Measurements from ENCODE around the gene PXMP4.
A peak's percentile ranks its signal among the peaks of the same experiment; 100 is the strongest.

PXMP4 gene

DNA sequence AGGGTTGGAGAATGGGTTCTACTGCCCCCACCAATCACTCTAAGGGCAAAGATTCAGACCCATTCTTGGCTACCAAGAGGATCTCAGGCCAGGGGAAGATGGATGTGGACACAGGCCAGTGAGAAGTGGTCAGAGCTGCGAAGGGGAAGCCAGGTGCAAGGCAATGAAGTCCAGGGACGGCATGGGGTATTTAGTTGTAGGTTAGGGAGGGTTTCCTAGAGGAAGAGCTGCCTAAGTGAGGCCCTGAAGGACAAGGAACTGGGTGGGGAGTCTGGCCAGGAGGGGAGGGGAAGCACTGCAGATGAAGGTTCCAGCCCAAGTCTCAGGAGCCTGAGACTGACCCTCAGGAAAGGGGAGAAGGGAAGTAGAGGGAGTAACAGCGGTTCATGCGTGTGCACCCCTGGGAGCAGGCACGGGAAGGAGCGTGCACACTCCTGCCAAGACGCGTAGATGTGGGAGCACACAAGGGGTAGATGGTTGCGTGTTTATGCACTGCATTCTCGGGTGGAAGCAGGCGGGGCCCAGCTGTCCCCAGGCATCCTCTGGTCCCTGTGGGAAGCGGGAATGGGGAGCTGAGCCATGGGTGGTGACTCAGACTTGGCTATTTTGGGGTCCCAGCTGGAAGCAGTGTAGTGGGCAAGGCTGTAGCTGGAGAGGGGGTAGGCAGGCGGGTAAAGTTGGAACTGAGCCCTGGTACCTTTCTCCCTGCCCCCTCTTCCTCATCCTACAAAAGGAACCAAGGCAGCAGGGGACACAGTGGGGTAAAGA is 50.1 kb downstream of the PXMP4 start:
- no peak for DNase-seq (ENCODE audit: low read depth, low spot score)

DNA sequence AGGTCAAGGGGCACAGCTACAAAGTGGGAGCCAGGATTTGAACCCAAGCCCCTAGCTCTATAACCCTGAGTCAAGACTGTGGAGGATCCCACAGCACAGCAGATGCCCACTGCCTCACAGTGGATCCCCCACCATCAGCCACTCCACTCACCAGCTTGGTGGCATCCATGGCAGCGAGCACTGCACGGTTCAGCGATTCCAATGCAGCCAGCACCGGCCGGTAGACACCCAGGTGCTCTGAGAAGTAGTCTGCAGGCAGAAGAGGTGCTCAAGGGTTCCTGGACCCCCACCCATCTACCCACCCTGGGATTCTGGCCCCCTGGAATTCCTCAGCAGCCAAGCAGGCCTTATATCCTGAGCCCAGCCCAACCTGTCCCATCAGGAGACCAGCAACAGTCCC is 50.9 kb downstream of the PXMP4 start:
- no peak for DNase-seq (ENCODE audit: low read depth, low spot score)

DNA sequence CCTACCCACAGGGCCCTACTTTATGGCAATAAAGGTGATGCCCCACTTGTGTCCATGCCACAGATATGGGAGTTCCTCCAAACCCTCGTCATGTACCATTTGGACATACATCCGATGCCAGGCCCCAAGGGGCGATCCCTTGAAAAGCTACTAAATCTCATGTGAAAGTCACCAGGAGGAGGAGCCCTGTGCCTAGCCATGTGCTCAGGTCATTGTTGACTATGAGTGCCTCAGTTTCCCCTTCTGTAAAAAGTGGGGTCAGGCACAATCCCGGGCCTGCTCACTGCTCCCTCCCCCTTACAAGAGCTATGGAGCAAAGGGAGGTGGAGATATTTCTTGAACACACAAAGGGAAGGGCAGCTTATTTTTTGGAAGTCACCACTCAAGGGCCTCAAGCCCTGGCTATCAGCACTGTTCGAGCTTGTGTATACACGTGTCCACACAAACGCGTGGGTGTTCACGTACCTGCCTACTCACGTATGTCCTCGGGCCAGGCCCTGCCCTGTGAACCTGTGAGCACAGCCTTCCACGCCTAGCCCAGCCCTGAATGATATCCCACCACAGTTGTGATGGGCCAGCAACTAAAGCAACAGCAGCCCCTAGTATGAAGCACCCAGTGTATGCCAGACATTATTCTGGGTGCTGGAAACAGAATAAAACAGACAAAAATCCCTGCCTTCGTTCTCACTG is 51.5 kb downstream of the PXMP4 start:
- no peak for DNase-seq (ENCODE audit: low read depth, low spot score)

DNA sequence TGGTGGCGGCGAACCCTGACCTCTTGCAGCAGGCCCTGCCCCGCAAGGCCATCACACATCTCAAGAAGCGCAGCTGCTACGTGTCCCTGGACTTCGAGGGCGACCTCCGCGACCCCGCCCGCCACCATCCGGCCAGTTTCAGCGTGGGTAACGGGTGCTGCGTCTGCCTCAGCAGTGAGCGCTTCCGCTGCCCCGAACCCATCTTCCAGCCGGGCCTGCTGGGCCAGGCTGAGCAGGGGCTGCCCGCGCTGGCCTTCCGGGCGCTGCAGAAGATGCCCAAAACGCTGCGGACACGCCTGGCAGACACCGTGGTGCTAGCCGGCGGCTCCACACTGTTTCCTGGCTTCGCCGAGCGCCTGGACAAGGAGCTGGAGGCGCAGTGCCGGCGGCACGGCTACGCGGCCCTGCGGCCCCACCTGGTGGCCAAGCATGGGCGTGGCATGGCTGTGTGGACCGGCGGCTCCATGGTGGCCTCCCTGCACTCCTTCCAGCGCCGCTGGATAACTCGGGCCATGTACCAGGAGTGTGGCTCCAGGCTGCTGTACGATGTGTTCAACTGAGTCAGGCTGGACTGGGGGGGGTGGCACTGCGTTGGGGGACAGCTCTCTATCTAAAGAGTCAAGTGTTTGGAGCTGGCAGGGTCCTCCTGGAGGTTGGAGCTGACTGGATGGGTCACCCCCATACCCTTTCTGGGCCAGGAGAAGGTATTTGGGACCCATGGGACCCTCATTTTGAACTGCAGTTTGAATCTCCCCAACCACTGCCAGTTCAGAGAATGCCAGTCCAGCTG is 52.2 kb downstream of the PXMP4 start:
- DNase-seq (ENCODE audit: low read depth, low spot score) = peak; percentile 90

DNA sequence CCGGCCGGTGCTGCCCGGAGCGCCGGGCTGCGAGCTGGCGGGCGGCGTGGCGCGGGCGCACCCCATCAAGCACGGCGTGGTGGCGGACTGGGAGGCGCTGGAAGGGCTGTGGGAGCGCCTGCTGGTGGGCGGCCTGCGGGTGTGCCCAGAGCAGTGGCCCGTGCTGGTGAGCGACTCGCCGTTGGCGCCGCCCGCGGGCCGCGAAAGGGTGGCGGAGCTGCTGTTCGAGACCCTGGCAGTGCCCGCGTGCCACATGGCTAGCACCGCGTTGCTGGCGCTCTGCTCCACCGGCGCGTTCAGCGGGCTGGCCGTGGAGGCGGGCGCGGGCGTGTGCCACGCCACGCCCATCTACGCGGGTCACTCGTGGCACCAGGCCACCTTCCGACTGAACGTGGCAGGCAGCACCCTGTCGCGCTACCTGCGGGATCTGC is 52.9 kb downstream of the PXMP4 start:
- DNase-seq (ENCODE audit: low read depth, low spot score) = no peak

DNA sequence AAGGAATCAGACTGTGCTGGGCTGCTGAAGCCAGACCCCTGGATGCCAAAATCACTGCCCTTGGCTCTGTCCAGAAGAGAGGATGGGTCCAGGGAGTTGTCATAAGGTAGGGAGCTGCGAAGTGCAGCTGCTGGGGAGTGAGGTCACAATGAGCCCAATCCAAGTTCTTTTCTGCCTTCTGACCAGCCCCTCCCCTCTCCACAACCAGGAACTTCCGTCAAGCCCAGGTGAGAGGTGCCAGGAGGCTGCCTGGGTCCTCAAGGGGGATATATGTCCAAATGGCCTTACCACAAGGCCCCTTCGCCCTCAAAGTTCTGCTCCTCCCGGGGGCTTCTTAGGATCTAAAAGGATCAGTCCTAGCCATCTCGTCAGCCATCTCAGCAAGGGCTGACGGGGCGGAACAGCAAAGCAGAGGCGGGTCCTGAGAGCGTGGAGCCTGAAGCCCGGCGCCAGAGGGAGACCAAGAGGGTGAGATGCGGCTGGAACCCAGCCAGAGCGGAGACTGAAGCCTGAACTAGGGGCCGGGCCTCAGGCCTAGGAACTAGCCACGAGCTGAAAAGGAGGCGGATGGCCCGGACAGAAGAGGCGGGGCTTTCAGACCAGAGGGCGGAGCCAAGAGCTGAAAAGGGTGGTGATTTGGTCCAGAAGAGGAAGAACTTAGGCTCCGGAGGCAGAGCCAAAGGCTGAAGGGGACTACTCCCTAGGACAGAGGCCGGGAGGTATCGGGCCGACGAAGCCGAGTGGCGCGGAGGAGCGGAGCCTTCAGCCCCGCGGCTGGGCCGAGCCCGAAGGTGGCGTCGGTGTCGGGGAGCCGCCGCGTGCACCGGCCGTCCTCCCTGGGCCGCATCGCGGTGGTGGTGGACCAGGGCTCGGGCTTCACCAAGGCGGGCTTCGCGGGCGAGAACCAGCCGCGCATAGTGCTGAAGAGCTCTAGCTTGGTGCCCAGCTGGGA is 53.5 kb downstream of the PXMP4 start, which contains the start of gene ACTL10:
Gene ACTL10, plus strand, starts transcription at position 651 of the 952 bp plus-strand sequence. CDS start 555 bp downstream, outside the sequence.
- peak; percentile 99 for DNase-seq (ENCODE audit: low read depth, low spot score)

DNA sequence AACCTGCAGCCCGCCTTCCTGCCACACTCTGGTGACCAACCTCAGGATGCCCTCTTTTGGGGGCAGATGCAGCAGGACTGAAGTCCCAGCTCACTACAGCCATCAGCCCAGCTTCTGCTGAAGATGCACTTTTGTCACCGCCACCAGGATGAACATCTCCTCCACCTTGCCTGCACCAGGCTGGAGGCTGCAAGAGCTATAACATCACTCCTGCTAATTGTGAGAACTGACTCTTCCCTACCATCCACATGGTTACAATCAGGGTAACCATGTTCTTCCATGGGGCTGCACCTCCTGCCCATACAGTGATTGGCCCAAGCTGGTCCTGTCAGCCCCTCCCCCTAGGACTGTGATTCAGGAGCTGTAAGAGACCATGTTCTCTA is 55.4 kb downstream of the PXMP4 start:
- DNase-seq (ENCODE audit: low read depth, low spot score) = no peak

DNA sequence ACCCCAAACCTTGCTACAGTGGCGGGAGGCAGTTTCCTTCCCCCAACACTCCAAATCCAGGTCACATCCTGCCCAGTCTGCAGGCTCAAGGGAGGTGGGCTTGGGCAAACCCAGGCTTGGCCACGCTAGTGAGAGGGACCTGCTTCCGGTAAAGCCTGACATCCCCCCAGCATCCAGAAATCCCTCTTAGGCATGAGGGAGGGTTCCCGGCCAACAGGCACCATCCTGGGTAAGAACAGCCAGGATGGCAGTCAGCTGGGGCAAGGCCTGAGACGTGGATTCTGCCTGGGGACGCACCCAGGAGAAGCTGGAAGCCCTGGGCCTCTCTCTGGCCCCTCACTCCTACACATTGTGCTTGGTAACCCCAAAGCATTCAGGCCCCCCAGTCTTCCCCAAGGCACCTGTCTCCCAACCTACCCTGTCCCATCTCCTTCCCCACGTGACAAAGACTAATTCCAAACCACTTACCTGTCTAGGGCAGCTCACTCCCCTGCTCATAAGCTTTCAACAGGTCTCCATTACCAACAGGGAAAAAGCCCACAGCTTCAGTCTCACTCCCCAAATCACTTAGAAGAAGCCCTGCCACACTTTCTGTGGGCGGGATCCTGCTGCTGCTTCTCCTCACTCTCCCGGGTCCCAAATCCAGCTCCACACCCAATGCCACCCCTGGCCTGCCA is 55.9 kb downstream of the PXMP4 start:
- no peak for DNase-seq (ENCODE audit: low read depth, low spot score)

DNA sequence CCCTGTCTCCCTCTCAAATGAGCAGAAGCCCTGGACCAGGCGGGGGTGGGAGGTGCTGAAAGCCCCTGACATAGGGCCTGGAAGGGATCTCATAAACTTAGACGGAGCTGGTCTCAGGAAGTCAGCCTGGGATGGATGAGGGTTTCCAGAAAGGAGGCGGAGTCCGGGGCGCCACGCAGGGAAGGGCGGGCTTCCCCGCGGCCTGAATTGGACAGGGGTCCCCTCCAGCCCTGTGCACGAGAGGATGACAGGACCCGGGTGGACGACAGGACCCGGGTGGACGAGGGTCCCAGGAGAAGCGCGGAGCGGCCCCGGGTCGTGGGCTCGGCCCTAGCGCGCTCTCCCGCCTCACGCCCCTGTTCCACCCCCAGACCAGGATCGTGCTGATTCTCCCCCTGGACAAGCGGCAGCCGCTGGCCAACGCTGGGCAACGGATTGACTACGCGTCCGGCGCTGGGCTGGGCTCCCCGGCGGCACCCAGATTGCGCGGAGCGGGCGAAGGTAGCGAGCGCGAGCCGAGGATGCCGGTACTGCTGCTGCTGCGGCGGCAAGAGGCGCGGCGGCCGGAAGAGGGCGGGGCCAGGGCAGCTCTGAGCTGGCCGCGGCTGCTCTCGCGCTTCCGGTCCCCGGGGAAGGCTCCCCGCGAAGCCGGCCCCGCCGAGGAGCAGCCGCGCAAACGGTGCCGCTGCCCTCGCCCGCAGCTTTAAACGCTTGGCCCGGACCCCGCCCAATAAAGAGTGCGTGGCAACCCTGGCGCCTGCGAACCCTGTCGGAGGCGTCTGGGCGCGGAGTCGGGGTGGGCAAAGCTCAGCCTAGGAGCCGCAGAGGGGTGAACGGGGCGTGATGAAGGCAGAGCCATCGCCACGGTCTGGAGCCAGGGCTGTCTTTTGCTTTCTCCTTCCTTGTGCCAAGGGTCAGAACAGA is 56.7 kb downstream of the PXMP4 start:
- peak; percentile 89 for DNase-seq (ENCODE audit: low read depth, low spot score)

DNA sequence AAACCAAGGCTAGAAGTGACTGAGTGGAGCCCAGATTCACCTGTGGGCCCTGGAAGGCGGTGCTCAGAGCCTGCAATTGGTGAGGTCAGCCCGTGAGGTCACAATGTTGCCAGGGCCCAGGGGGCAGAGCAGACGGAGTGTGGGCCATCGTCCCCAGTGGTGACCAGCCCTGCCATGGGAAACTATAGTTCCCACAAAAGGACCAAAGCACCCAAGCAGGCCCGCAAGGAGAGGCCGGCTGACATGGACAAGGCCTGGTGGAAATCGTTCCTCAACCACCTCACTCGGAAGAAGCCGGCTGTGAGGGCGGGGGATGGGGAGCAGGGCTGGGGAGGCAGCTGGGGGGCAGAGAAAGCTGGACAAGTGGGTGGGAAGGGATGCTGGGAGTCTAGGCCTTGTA is 57.9 kb downstream of the PXMP4 start, which contains the start of gene C20orf144:
Gene C20orf144, plus strand, starts transcription at position 156 of the 400 bp plus-strand sequence. Its CDS starts 19 bp downstream, at position 175.
- DNase-seq (ENCODE audit: low read depth, low spot score) = no peak

DNA sequence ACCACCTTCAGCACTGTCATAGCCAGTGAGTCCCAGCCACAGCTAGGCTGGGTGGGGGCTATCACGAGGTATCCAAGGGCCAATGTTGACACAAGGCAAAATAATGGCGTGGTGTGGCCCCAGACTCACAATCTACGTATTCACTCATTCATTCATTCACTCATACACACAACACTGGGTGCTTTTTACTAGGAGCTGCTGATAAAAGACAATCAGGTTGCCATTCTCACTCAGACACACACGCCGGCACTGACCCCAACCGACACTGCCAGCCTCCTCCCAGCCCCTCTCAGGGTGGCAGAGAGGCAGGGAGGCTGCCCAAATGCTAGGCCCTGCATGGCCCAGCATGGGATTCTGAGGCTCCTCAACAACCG is 59.4 kb downstream of the PXMP4 start:
- no peak for DNase-seq (ENCODE audit: low read depth, low spot score)

DNA sequence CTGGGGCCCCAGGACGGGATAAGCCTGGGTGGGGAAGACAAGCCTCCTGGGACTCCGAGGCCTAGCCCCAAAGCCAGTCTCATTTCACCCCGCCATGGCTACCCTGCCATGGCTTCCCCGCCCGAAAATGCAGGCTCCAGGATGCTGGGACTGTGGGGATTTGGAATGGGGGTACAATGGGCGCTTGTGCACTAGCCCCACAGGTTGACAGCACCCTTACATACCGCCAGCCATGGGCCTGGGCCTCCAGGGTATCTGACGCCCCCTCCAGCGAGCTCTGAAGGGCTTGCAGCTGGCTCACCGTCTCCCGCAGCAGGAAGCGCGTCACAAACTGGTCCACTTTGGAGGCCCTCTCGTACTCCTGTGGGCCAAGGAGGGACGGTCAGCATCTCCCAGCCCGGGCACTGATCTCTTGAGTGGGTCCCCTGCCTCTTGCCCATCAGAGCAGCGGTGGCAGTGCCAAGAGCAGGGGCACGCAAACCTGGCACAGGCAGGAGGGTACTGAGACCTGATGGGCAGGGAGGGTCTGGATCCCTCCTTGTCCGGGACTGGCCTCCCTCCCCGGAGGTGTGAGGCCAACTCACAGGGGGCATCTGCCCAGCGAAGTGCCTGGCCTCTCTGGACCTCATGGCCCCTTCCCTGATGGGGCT is 60.0 kb downstream of the PXMP4 start:
- DNase-seq (ENCODE audit: low read depth, low spot score) = no peak

DNA sequence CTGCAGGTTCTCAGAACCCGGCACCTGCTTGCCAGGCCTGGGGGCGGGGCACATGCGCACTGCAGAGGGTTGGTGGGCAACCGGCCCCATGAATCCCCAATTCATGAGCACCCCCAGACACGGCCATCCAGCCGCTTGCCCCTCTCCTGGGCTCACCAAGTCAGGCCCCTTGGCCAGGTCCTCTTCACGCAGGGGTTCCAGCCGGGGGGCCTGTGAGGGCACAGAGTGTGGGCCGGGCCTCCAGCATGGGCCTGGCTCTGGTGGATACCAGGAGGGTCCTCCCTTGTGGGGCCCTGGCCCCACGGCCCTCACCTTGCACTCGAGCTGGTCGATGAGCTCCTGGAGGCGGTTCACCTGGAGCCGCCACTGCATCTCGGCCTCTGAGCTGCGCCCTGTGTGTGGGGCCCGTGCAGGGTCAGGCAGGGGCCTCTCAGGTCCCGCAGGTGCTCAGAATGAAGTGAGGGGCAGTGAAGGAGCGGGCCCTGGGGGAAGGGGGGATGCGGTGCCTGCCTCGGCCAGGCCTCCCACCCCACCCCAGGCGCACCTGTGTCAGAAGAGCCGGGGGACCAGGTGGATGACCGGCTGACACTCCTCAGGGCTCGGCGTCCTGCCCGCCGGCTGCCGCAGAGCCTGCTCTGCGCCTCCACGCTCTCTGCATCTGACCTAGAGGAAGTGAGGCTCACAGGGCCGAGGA is 60.6 kb downstream of the PXMP4 start:
- DNase-seq (ENCODE audit: low read depth, low spot score) = no peak

DNA sequence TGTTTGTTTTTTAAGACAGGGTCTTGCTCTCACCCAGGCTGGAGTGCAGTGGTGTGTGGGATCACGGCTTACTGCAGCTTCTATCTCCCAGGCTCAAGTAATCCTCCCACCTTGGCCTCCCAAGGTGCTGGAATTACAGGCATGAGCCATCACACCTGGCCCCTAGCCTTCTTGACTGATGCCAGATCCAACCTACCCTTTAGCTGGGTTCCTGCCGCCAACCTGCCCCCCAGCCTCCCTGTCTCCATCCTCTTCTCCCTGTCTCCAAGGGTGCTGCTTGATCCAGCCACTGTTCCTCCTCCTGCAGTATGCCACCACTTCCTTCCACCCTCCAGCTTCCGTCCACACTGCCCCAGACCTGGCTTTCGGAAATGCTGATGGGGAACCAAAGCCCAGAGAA is 61.2 kb downstream of the PXMP4 start:
- no peak for DNase-seq (ENCODE audit: low read depth, low spot score)

DNA sequence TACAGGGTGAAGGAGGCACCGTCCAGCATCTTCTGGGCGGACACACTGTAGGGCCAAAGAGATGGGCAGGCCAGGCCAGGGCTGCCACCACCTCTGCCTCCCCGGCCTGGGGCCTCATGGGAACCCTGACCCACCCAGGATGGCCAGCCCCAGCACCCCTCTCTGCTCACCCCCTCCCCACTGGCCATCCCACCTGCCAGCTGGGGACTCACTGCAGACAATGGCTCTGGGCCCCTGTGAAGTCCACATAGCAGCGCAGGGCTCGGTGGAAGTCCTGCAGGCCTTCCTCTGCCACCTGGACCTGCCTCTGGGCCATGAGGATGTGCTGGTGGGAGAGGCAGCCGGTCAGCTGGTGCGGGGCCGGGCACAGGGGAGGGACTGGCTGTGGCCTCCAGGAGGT is 61.6 kb downstream of the PXMP4 start:
- no peak for DNase-seq (ENCODE audit: low read depth, low spot score)

DNA sequence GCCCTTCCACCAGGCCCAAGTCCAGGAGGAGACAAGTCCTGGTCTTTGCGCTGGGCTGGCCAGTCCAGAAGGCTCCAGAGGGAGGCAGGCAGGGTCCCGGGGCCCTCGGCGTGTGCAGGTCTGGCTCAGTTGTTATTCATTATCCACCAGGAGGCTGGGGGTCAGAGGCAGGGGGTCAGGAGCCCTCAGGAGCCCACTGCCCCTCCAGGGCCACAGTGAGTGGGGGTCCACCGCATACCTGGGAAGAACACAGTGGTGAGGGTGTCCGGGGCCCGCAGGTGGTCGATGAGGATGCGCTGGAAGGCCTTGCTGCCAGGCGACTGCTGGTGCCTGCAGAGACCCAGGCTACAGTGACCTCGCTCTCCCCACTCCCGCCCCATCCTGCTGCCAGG is 62.4 kb downstream of the PXMP4 start:
- no peak for DNase-seq (ENCODE audit: low read depth, low spot score)

DNA sequence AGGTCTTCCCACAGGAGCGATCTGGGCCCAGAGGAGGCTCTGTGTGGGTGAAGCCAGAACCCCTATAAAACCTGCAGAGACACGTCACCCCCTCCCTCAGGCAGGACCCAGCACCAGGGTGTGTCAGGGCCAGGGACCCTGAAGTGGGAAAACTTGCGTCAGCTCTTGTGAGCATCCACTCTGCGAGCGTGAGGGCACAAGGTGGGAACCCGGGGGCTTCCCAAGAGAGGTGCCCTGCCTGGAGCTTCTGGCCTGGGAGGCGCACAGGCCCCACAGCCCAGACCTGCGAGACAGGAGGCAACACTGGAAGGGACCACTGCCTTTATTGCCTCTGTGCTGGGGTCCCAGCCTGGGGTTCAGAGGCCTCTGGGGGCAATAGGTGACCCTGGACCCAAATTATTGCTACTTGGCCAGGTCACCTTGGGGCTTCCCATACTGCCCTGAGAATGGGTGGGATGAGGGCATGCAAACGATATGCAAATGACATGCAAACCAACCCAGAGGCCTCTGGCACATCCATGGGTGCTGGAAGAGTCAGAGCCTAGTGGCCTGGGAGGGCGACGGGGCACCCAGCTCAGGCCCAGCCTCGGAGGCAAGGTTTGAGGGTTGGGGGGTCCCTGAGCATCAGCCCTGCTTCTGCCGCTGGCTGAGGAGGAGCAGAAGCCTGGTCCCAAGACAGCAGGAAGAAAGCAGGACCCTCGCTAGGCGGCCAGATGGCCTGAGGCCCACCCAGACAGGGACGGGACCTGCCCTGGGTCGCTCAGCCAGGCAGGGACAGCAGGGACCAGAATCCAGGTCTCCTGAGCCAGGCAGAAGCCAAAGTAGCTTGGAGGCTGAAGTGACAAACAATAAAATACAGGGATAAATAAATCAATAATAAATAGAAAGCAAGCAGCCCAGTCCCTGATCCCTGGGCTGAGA is 63.1 kb downstream of the PXMP4 start:
- DNase-seq (ENCODE audit: low read depth, low spot score) = no peak
